Endothelial cell of umbilical vein (primary cell): Measurements from ENCODE around the gene ABCA2. TPM values are rescaled to one million over a fixed set of nuclear protein-coding genes. Genes with fewer than 3 reads are reported as not detected.

Source experiments
- BruUV-seq: library from RNA; stranded (reverse); fragments of 400-500 nt; replicated peaks from 2 replicates; lab custom pipeline; 2021; lab: Mats Ljungman, UMichigan
- CTCF ChIA-PET: fragments of 300-600, 350-600 bp; sonication (Branson Sonifier 250); formaldehyde crosslinking; loops from one replicate; lab custom pipeline; 2021; ENCODE audit warnings: antibody characterized with exemption, inconsistent platforms; lab: Charles Lee
- POLR2A ChIA-PET: fragments of 300-600, 350-600 bp; sonication (Branson Sonifier 250); formaldehyde crosslinking; loops from one replicate; lab custom pipeline; 2021; ENCODE audit warnings: antibody characterized with exemption, inconsistent platforms; lab: Charles Lee
- DNase-seq: peaks from one replicate; pipeline ENCODE4 v3.0.0-alpha.2; 2011; ENCODE audit warnings: low read depth, low spot score
- FAIRE-seq: peaks from 2 replicates; lab custom pipeline; 2011; peaks lifted over from hg19 to GRCh38; lab: Jason Lieb, UNC
- H2AFZ ChIP-seq: 2 replicates; pipeline ENCODE4 v1.6.0; 2012; ENCODE audit warnings: low read depth, low read length, control low read depth, inconsistent platforms
- H3K27ac ChIP-seq: 2 replicates; pipeline ENCODE4 v1.5.1; 2011; ENCODE audit warnings: low read depth, mild to moderate bottlenecking, control low read depth, low read length, moderate library complexity; ENCODE audit not compliant: insufficient read depth
- H3K27me3 ChIP-seq, 2 experiments: 2 replicates each; pipeline versions ENCODE4 v1.6.0 to v1.6.1; 2011; ENCODE audit warnings: low read length in 2 of 2, mixed read lengths in 1 of 2; ENCODE audit not compliant: control insufficient read depth in 2 of 2, insufficient read depth in 2 of 2
- H3K36me3 ChIP-seq, 2 experiments: 2 replicates in 1 of 2; 3 replicates in 1 of 2; pipeline ENCODE4 v1.5.1; 2011; ENCODE audit warnings: low read length in 2 of 2, mild to moderate bottlenecking in 1 of 2, moderate library complexity in 1 of 2; ENCODE audit not compliant: control insufficient read depth in 2 of 2, insufficient read depth in 2 of 2; ENCODE audit errors: extremely low read depth in 1 of 2
- H3K4me1 ChIP-seq: 3 replicates; pipeline ENCODE4 v1.5.1; 2011; ENCODE audit warnings: mild to moderate bottlenecking, low read length; ENCODE audit not compliant: control insufficient read depth, insufficient read depth; ENCODE audit errors: extremely low read depth
- H3K4me2 ChIP-seq: 2 replicates; pipeline ENCODE4 v1.6.1; 2011; ENCODE audit warnings: low read length, control low read depth, mixed read lengths; ENCODE audit not compliant: insufficient read depth
- H3K4me3 ChIP-seq, 3 experiments: fragments of 200-600 bp in 1 of 3; sonication (generic), shearing (Covaris generic) in 1 of 3; replicated peaks in 1 of 3; 2 replicates each; pipeline ENCODE4 v1.5.1; 2011 to 2016; ENCODE audit warnings: control low read depth in 3 of 3, low read length in 3 of 3, mild to moderate bottlenecking in 2 of 3, inconsistent platforms in 1 of 3, low read depth in 1 of 3, moderate library complexity in 1 of 3; ENCODE audit not compliant: insufficient read depth in 1 of 3
- H3K79me2 ChIP-seq: 2 replicates; pipeline ENCODE4 v1.6.0; 2012; ENCODE audit warnings: low read length, inconsistent platforms; ENCODE audit not compliant: control insufficient read depth, insufficient read depth
- H3K9ac ChIP-seq: replicated peaks from 2 replicates; pipeline ENCODE3; 2011; ENCODE audit warnings: low read length, control low read depth; ENCODE audit not compliant: insufficient read depth; ENCODE audit errors: extremely low read depth
- H3K9me1 ChIP-seq: replicated peaks from 3 replicates; pipeline ENCODE4 v1.6.0; 2011; ENCODE audit warnings: mild to moderate bottlenecking, low read length; ENCODE audit not compliant: control insufficient read depth, insufficient read depth; ENCODE audit errors: extremely low read depth
- H3K9me3 ChIP-seq: replicated peaks from 2 replicates; pipeline ENCODE4 v1.5.1; 2012; ENCODE audit warnings: low read length, inconsistent platforms; ENCODE audit not compliant: control insufficient read depth, insufficient read depth
- H4K20me1 ChIP-seq: replicated peaks from 2 replicates; pipeline ENCODE3; 2011; ENCODE audit warnings: mild to moderate bottlenecking, low read length; ENCODE audit not compliant: control insufficient read depth, insufficient read depth; ENCODE audit errors: extremely low read depth
- CTCF ChIP-seq, 2 donors: IDR thresholded peaks; 1 replicate in 1 of 2; 2 replicates in 1 of 2; pipeline ENCODE4 v1.5.1; 2011; ENCODE audit warnings: low read length in 2 of 2, mild to moderate bottlenecking in 2 of 2, moderate library complexity in 2 of 2, control low read depth in 1 of 2, inconsistent platforms in 1 of 2, low read depth in 1 of 2; ENCODE audit not compliant: insufficient read depth in 1 of 2; ENCODE audit errors: extremely low read depth in 1 of 2
- FOS ChIP-seq: IDR thresholded peaks from 2 replicates; pipeline ENCODE4 v1.6.1; 2011; ENCODE audit warnings: mild to moderate bottlenecking, low read length, moderate library complexity, borderline replicate concordance; ENCODE audit not compliant: insufficient read depth
- JUN ChIP-seq: IDR thresholded peaks from 2 replicates; pipeline ENCODE4 v1.6.1; 2011; ENCODE audit warnings: borderline replicate concordance, low read depth; ENCODE audit not compliant: insufficient read length, insufficient read depth
- POLR2A ChIP-seq: IDR thresholded peaks from 2 replicates; pipeline ENCODE4 v1.6.1; 2012; ENCODE audit warnings: low read depth, mild to moderate bottlenecking, control low read depth, low read length
- dilution Hi-C: fragments of 300-500 bp; cut with MboI; formaldehyde crosslinking; loops from one replicate; pipeline ENCODE4 v1.15.0; 2019; ENCODE audit warnings: low sequenced_read_pairs; ENCODE audit not compliant: extremely low pct_ligation_motif_present
- intact Hi-C: fragments of 100-400 bp; cut with micrococcal nuclease; formaldehyde crosslinking; loops from one replicate; pipeline ENCODE4 v1.10.0; 2022
- polyA plus RNA-seq, 4 experiments: library from polyadenylated mRNA; depleted of rRNA in 3 of 4; stranded (reverse) in 3 of 4; unstranded in 1 of 4; fragments of >200 nt; gene quantifications; 2 replicates each; pipeline versions ENCODE4 v1.2.1 to v1.2.3, GENCODE V29; 2011 to 2012; ENCODE audit warnings: missing spikeins in 1 of 4
- total RNA-seq: library from RNA; stranded (reverse); gene quantifications from 2 replicates; pipeline ENCODE4 v1.2.3, GENCODE V29; 2021

The ABCA2 gene
- total and polyA plus RNA-seq, 2 donors (not counting 3 experiments of a cell fraction or from before 2014, with no cell fraction given), result 20.0 to 29.1 TPM

- POLR2A ChIA-PET, result no interaction called here
Measured at GRCh38 chr9:137011907-137012675, 15.9 kb downstream of the ABCA2 start.

More at GRCh38 chr9:137011907-137012675, 15.9 kb downstream of the ABCA2 start:
- Histone ChIP-seq H3K4me1 (no peaks in the 10 kb centered on the region), H4K20me1 (no peaks in the 10 kb centered on the region), H3K9ac (no peak overlapping the region), H3K27ac (no peak overlapping the region), H3K27me3 (no peaks in the 10 kb centered on the region), H3K9me3 (no peaks in the 10 kb centered on the region), H3K36me3 (no peaks in the 10 kb centered on the region), H3K79me2 (no peaks in the 10 kb centered on the region), H3K9me1 (no peaks in the 10 kb centered on the region), H2AFZ (no peak overlapping the region), H3K4me3 (no peak overlapping the region), H3K4me2 (no peak overlapping the region)
- dilution Hi-C loops, result no loop called here
- no peak for FAIRE-seq
- CTCF ChIA-PET, result interaction anchor here (1.4 to 1.7 kb wide), 2 partner anchors 17 to 23 kb away, joined by 3 to 4 read pairs; no protein-coding TSS in a partner anchor
- no peak for DNase-seq
- TF ChIP-seq JUN (no peak), POLR2A (no peak), FOS (no peak), CTCF (IDR thresholded peaks at IDR 0.05; ENCODE audit: extremely low read depth in 1 of 2, insufficient read depth in 1 of 2, low read depth in 1 of 2, low read length in 2 of 2) (no peak)
- intact Hi-C loops, result no loop called here
- BruUV-seq, result no TSS peak
